MCF 10A (cell line): Measurements from ENCODE around the gene FAM210A. TPM values are rescaled to one million over a fixed set of nuclear protein-coding genes. Genes with fewer than 3 reads are reported as not detected.
A peak's percentile ranks its signal among the peaks of the same experiment; 100 is the strongest.
"Not testable (repeated sequence)": the region's sequence is repeated elsewhere in the genome, so short reads cannot be mapped to it uniquely, and the experiment has no call there.

Experiments
- BruUV-seq: library from RNA; stranded (reverse); fragments of 400-500 nt; replicated peaks from 2 replicates; lab custom pipeline; 2021; lab: Mats Ljungman, UMichigan
- CTCF ChIA-PET: fragments of 300-600 bp; sonication (Branson Sonifier 250); formaldehyde crosslinking; extraction: SDS; loops from one replicate; lab custom pipeline; 2021; ENCODE audit warnings: antibody characterized with exemption, inconsistent platforms; lab: Yijun Ruan, JAX
- POLR2A ChIA-PET: fragments of 300-600, 350-650 bp; sonication (Branson Sonifier 250); formaldehyde crosslinking; extraction: SDS; loops from one replicate; lab custom pipeline; 2020; ENCODE audit warnings: antibody characterized with exemption, inconsistent platforms; lab: Yijun Ruan, JAX
- DNase-seq: peaks from one replicate; pipeline ENCODE4 v3.0.0-alpha.2; 2018; ENCODE audit not compliant: unreplicated experiment
- H3K27ac Mint-ChIP-seq: one replicate; pipeline ENCODE4 v1.8.0; 2022; ENCODE audit warnings: mild to moderate bottlenecking, low read depth, mixed read lengths; ENCODE audit not compliant: unreplicated experiment
- H3K27me3 Mint-ChIP-seq: one replicate; pipeline ENCODE4 v1.8.0; 2022; ENCODE audit warnings: mixed read lengths; ENCODE audit not compliant: insufficient read depth, unreplicated experiment
- H3K36me3 Mint-ChIP-seq: one replicate; pipeline ENCODE4 v1.8.0; 2022; ENCODE audit warnings: mild to moderate bottlenecking, moderate library complexity, mixed read lengths; ENCODE audit not compliant: insufficient read depth, unreplicated experiment
- H3K4me1 Mint-ChIP-seq: one replicate; pipeline ENCODE4 v1.8.0; 2022; ENCODE audit warnings: mixed read lengths; ENCODE audit not compliant: insufficient read depth, unreplicated experiment
- H3K4me3 Mint-ChIP-seq: one replicate; pipeline ENCODE4 v1.8.0; 2022; ENCODE audit warnings: mild to moderate bottlenecking, moderate library complexity, mixed read lengths; ENCODE audit not compliant: unreplicated experiment
- H3K9me3 Mint-ChIP-seq: one replicate; pipeline ENCODE4 v1.8.0; 2022; ENCODE audit warnings: mixed read lengths; ENCODE audit not compliant: unreplicated experiment
- intact Hi-C: fragments of 100-400 bp; cut with micrococcal nuclease; formaldehyde crosslinking; loops from 2 replicates; pipeline ENCODE4 v1.14.1; 2022
- total RNA-seq: library from RNA; stranded (reverse); gene quantifications from 2 replicates; pipeline ENCODE4 v1.2.3, GENCODE V29; 2022
- TF ChIP-seq, protein P1 (sequence below): fragments of 200-600 bp; IDR thresholded peaks from one replicate; pipeline ENCODE4 v1.8.0; 2022; ENCODE audit warnings: antibody characterized with exemption, mild to moderate bottlenecking; ENCODE audit not compliant: unreplicated experiment

Gene FAM210A
- total RNA-seq, 1 experiment from 2014 or later: 31.2 TPM

DNA sequence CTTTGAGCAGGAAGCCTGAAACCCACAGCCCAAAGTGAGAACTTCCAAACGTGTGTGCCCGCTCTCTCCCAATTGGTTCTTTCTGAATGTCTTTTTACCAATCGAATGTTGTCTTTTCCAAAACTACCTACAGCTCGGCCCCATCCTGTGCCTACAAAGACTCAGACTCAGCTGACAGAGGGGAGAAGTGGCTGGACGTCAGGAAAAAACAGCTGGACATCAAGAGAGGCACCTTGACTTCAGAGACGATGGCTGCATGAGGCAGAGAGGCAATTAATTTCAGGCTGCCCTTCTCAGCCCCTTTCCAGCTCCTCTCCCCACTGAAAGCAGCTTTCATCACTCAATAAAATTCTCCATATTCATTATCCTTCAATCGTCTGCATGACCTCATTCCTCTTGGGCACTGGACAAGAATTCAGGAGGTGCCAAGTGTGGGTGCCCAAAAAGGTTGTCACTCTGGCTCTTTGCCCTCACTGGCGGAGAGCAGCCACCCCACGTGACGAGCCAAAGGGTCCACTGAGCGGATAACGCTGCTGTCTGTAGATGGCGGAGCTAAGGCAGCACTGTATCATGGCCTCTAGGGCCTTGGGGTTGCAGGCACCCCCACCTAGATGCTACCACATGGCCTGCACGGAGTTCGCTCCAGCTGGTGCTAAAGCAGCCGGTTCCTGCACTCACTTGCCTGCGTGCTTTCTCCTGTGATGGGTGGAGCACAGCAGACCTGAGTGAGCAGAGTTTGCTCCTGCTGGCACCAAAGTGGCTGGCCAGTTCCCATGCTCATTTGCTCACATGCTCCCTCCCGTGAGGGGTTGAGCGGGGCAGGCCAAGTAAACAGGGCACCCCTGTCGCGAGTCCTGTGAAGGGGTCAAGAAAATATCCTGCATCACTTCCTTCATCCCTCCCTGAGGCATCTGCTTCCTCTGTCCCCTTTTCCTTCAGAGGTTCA, 37.9 kb downstream of the FAM210A start:
- no peak for DNase-seq
- Mint-ChIP-seq H3K4me3 (no peak overlapping the region), H3K27ac (no peak overlapping the region), H3K27me3 (no peaks in the 10 kb centered on the region), H3K4me1 (peaks cover 7% of the 10 kb centered on the region), H3K9me3 (peaks cover 19% of the 10 kb centered on the region), H3K36me3 (peaks cover 7% of the 10 kb centered on the region)
- intact Hi-C loops: no loop called here
- BruUV-seq: no TSS peak
- POLR2A ChIA-PET: no interaction called here
- TF ChIP-seq, protein P1, sequence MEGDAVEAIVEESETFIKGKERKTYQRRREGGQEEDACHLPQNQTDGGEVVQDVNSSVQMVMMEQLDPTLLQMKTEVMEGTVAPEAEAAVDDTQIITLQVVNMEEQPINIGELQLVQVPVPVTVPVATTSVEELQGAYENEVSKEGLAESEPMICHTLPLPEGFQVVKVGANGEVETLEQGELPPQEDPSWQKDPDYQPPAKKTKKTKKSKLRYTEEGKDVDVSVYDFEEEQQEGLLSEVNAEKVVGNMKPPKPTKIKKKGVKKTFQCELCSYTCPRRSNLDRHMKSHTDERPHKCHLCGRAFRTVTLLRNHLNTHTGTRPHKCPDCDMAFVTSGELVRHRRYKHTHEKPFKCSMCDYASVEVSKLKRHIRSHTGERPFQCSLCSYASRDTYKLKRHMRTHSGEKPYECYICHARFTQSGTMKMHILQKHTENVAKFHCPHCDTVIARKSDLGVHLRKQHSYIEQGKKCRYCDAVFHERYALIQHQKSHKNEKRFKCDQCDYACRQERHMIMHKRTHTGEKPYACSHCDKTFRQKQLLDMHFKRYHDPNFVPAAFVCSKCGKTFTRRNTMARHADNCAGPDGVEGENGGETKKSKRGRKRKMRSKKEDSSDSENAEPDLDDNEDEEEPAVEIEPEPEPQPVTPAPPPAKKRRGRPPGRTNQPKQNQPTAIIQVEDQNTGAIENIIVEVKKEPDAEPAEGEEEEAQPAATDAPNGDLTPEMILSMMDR: no peak
- CTCF ChIA-PET: no interaction called here

DNA sequence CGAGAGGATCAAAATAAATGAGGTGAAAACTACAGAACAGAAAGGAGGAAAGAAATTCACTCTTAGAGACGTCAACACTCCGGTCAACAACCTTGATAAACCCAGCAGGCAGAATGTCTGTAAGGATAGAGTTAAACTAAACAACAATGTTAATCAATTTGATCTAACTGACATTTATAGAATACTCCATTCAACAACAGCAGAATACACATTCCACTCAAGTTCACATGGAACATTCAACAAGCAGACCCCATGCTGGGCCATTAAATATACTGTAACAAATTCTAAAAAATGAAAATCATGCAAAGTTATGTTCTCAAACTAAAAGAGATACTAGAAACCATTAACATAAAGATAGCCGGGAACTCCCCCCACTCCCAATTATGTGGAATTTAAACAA, 41.8 kb downstream of the FAM210A start:
- peaks cover 7% of the 10 kb centered on the region for H3K4me1 Mint-ChIP-seq
- H3K36me3 Mint-ChIP-seq: peaks cover 14% of the 10 kb centered on the region
- no peak overlapping the region for H3K4me3 Mint-ChIP-seq
- DNase-seq: no peak
- no TSS peak for BruUV-seq
- POLR2A ChIA-PET: no interaction called here
- intact Hi-C loops: loop anchor here (5.0 kb wide), 1 partner anchor 43 kb away; the partner anchor contains the start of genes FAM210A and RNMT
- CTCF ChIA-PET: no interaction called here
- H3K9me3 Mint-ChIP-seq: no peaks in the 10 kb centered on the region
- no peak overlapping the region for H3K27ac Mint-ChIP-seq
- TF ChIP-seq, protein P1: no peak
- no peaks in the 10 kb centered on the region for H3K27me3 Mint-ChIP-seq

DNA sequence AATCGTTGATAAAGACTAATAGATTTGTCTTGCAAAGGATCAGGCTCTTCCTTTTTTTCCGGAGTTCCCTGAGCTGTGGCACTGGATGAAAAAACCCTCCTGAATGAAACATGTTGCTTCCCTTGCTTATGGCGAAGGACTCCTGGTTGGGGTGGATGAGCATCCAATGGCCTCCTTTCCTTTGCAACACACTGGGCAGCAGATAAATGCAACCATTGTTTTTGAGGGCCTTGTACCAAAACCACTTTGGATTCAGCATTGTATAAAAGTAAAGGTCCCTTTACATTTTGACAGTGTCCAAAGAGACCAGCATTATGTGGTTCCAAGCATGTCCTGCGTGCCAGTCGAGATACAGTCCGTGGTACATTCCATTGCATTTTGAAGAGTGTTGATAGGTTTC, 44.7 kb downstream of the FAM210A start:
- H3K4me1 Mint-ChIP-seq: peaks cover 7% of the 10 kb centered on the region
- no peak overlapping the region for H3K4me3 Mint-ChIP-seq
- ChIA-PET POLR2A (interaction anchor here (0.6 kb wide), 1 partner anchor 56 kb away, joined by 3 read pairs; no protein-coding TSS in a partner anchor), CTCF (no interaction called here)
- H3K36me3 Mint-ChIP-seq: peaks cover 13% of the 10 kb centered on the region
- BruUV-seq: no TSS peak
- no peaks in the 10 kb centered on the region for H3K27me3 Mint-ChIP-seq
- H3K9me3 Mint-ChIP-seq: no peaks in the 10 kb centered on the region
- DNase-seq: no peak
- intact Hi-C loops: loop anchor here (5.0 kb wide), 1 partner anchor 46 kb away; the partner anchor contains the start of genes FAM210A and RNMT
- TF ChIP-seq, protein P1: no peak
- no peak overlapping the region for H3K27ac Mint-ChIP-seq

DNA sequence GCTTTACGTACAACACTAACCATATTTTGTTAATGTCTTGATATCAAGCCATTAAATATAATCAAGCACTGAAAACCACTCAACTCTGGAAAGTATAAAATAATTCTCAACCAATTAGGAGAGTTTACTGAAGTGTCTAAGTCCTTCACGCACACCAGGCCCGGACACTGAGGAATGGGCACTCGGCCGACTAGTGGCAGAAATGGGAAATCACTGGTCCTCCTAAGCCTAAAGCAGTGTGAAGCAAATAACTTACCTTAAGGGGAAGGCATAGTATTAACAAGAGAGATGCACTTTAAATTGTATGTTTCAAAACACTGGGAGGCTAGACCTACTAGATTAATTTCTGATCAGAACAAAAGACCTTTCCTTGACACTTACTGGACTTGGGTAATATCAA, 45.7 kb downstream of the FAM210A start:
- TF ChIP-seq, protein P1: peak; percentile 10
- Mint-ChIP-seq H3K27me3 (no peaks in the 10 kb centered on the region), H3K36me3 (peaks cover 19% of the 10 kb centered on the region), H3K27ac (no peak overlapping the region), H3K9me3 (no peaks in the 10 kb centered on the region), H3K4me1 (peaks cover 3% of the 10 kb centered on the region), H3K4me3 (no peak overlapping the region)
- DNase-seq: peak; percentile 33
- POLR2A ChIA-PET: interaction anchor here (0.7 to 1.8 kb wide), 2 partner anchors 45 to 95 kb away, joined by 4 read pairs; partner anchors contain the start of gene FAM210A
- intact Hi-C loops: loop anchor here (5.0 kb wide), 1 partner anchor 47 kb away; the partner anchor contains the start of genes FAM210A and RNMT
- BruUV-seq: no TSS peak
- CTCF ChIA-PET: no interaction called here

DNA sequence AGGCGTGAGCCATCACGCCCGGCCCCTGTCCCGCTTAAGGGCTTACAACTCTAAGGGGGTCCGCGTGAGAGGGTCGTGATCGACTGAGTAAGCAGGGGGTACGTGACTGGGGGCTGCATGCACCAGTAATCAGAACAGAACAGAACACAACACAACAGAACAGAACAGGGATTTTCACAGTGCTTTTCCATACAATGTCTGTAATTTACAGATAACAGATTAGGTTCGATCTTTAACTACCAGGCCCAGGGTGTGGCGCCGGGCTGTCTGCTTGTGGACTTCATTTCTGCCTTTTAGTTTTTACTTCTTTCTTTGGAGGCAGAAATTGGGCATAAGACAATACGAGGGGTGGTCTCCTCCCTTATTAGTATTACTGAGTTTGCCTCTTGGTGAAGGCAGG, 49.0 kb downstream of the FAM210A start:
- H3K27me3 Mint-ChIP-seq, H3K9me3 Mint-ChIP-seq, BruUV-seq, DNase-seq, H3K27ac Mint-ChIP-seq, H3K4me3 Mint-ChIP-seq, H3K4me1 Mint-ChIP-seq, intact Hi-C loops: not testable (repeated sequence)
- peaks cover 28% of the 10 kb centered on the region for H3K36me3 Mint-ChIP-seq
- POLR2A ChIA-PET: interaction anchor here (0.6 kb wide), 1 partner anchor 13 kb away, joined by 3 read pairs; no protein-coding TSS in a partner anchor
- CTCF ChIA-PET: interaction anchor here (0.6 kb wide), 2 partner anchors 322 to 519 kb away, joined by 3 to 4 read pairs; no protein-coding TSS in a partner anchor
